ENCODE measurements around the gene CHN2. TPM values are rescaled to one million over a fixed set of nuclear protein-coding genes. Genes with fewer than 3 reads are reported as not detected.

CHN2 gene
- total and polyA plus RNA-seq, 8 donors: 2.8 to 8.9 (median 4.3) TPM

GRCh38 chr7:29214816-29215215 is 20.2 kb downstream of the CHN2 start:
- intact Hi-C loops (cut with DNase I): no loop called here
- TF ChIP-seq, protein P1, sequence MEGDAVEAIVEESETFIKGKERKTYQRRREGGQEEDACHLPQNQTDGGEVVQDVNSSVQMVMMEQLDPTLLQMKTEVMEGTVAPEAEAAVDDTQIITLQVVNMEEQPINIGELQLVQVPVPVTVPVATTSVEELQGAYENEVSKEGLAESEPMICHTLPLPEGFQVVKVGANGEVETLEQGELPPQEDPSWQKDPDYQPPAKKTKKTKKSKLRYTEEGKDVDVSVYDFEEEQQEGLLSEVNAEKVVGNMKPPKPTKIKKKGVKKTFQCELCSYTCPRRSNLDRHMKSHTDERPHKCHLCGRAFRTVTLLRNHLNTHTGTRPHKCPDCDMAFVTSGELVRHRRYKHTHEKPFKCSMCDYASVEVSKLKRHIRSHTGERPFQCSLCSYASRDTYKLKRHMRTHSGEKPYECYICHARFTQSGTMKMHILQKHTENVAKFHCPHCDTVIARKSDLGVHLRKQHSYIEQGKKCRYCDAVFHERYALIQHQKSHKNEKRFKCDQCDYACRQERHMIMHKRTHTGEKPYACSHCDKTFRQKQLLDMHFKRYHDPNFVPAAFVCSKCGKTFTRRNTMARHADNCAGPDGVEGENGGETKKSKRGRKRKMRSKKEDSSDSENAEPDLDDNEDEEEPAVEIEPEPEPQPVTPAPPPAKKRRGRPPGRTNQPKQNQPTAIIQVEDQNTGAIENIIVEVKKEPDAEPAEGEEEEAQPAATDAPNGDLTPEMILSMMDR (IDR thresholded peaks at IDR 0.05): no peak
- Histone ChIP-seq H3K36me3 (no peaks in the 10 kb centered on the region), H3K9me3 (no peaks in the 10 kb centered on the region), H3K27ac (no peak overlapping the region), H3K4me1 (no peaks in the 10 kb centered on the region), H3K4me3 (no peak overlapping the region), H3K27me3 (no peaks in the 10 kb centered on the region)
- no peak for ATAC-seq
- DNase-seq: no peak

- Histone ChIP-seq H3K4me1 (no peaks in the 10 kb centered on the region), H3K36me3 (no peaks in the 10 kb centered on the region), H3K27ac (no peak overlapping the region), H3K9me3 (peaks cover 0 to 4% of the 10 kb centered on the region in 2 donors), H3K27me3 (no peaks in the 10 kb centered on the region), H3K4me3 (no peak overlapping the region)
- no peak for DNase-seq
- ATAC-seq: no peak
- intact Hi-C loops (cut with DNase I): no loop called here
- TF ChIP-seq, protein P1 (IDR thresholded peaks at IDR 0.05): no peak
Measured at GRCh38 chr7:29216128-29216527, 21.6 kb downstream of the CHN2 start.

DNA sequence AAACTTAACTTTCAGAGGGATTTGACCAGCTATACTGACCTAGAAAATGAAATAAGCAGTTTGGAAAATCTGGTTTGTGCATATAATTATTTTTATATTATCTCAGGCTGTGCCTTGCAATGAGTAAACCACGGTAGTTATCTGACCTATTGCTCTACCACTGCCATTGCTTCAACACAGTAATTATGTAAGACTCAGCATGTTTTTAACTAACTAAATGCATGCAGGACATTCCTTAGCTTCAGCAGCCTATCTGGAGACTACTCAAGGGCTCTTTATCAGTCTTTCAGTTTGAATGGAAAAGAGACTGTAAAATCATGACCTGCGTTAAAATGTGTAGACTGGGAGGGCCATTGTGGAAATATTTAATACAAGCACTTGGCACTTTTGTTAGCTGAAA is 22.5 kb downstream of the CHN2 start:
- TF ChIP-seq, protein P1 (IDR thresholded peaks at IDR 0.05): no peak
- intact Hi-C loops (cut with DNase I): no loop called here
- Histone ChIP-seq H3K4me1 (no peaks in the 10 kb centered on the region), H3K4me3 (no peak overlapping the region), H3K27ac (no peak overlapping the region), H3K27me3 (no peaks in the 10 kb centered on the region), H3K36me3 (no peaks in the 10 kb centered on the region), H3K9me3 (peaks cover 0 to 8% of the 10 kb centered on the region in 2 donors)
- no peak for DNase-seq
- peak; percentile 45 for ATAC-seq

DNA sequence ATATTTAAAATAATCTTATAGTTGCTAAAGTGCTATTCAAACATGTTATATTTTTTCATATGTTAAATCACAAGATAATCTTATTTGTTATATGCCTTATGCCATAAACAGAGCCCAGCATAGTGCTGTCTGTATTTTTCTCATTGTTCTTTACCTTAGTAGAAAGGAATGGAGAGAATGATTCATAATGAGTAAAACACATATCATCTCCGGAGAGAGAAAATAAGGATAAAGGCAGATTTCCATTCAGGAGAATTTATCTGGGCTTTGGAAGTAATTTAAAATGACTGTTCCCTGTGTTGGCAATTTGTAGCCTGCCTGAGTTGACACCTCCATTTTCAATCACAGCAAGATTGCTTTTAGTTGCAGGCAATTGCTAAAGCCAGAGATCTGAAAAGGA is 30.2 kb downstream of the CHN2 start:
- Histone ChIP-seq H3K9me3 (peaks cover 0 to 8% of the 10 kb centered on the region in 2 donors), H3K36me3 (no peaks in the 10 kb centered on the region), H3K4me1 (no peaks in the 10 kb centered on the region), H3K4me3 (no peak overlapping the region), H3K27me3 (no peaks in the 10 kb centered on the region), H3K27ac (no peak overlapping the region)
- intact Hi-C loops (cut with DNase I): no loop called here
- TF ChIP-seq, protein P1 (IDR thresholded peaks at IDR 0.05): no peak
- DNase-seq (no peak), ATAC-seq (no peak)

GRCh38 chr7:29228289-29229011 is 33.9 kb downstream of the CHN2 start:
- no peaks in the 10 kb centered on the region for H3K4me1 ChIP-seq
- DNase-seq: no peak
- intact Hi-C loops (cut with DNase I): no loop called here
- ATAC-seq: no peak
- H3K9me3 ChIP-seq: no peaks in the 10 kb centered on the region
- TF ChIP-seq, protein P1 (IDR thresholded peaks at IDR 0.05): no peak
- no peak overlapping the region for H3K4me3 ChIP-seq
- no peak overlapping the region for H3K27ac ChIP-seq
- H3K27me3 ChIP-seq: no peaks in the 10 kb centered on the region
- H3K36me3 ChIP-seq: no peaks in the 10 kb centered on the region
